Cardiac fibroblast (primary cell): Measurements from ENCODE around the gene RNPS1.

Source experiments
- DNase-seq, 2 donors: peaks; one replicate each; pipeline versions ENCODE4 v3.0.0 to v3.0.0-alpha.2; 2010; ENCODE audit warnings: low read depth in 2 of 2
- H3K4me3 ChIP-seq, 2 donors: replicated peaks in 1 of 2; 1 replicate in 1 of 2; 2 replicates in 1 of 2; pipeline ENCODE4 v1.5.1; 2011; ENCODE audit warnings: low read depth in 2 of 2, low read length in 2 of 2, mild to moderate bottlenecking in 2 of 2, moderate library complexity in 1 of 2
- CTCF ChIP-seq: IDR thresholded peaks from one replicate; pipeline ENCODE4 v1.5.1; 2011; ENCODE audit warnings: low read depth, mild to moderate bottlenecking, low read length, inconsistent platforms

Gene RNPS1

GRCh38 chr16:2223221-2223941 lies 44.5 kb downstream of the RNPS1 start, which contains the start of gene E4F1:
E4F1 (plus strand) TSS chr16:2223591; CDS start chr16:2223614, 23 bp downstream.
- TF ChIP-seq CTCF: no peak
- H3K4me3 ChIP-seq: peak within 1 kb of the TSS; percentile 90 to 93
- DNase-seq: peak; percentile 100

- no peak for TF ChIP-seq CTCF
- no peak overlapping the region for H3K4me3 ChIP-seq
Observed at GRCh38 chr16:2216330-2216729, 51.6 kb downstream of the RNPS1 start.

GRCh38 chr16:2214719-2214968 lies 53.3 kb downstream of the RNPS1 start, which contains the start of gene PGP:
PGP (minus strand) TSS chr16:2214840; CDS start chr16:2214777, 63 bp downstream.
- H3K4me3 ChIP-seq: peak within 1 kb of the TSS; percentile 69 to 76
- DNase-seq: no peak
- TF ChIP-seq CTCF: no peak

More at GRCh38 chr16:2216330-2216729, 51.6 kb downstream of the RNPS1 start:
- DNase-seq: no peak

GRCh38 chr16:2213817-2214718 lies 53.9 kb downstream of the RNPS1 start:
- TF ChIP-seq CTCF: no peak
- peak overlapping the region; percentile 52 to 76 for H3K4me3 ChIP-seq
- no peak for DNase-seq

- H3K4me3 ChIP-seq: peak overlapping the region; percentile 52 to 76
- no peak for DNase-seq
- no peak for TF ChIP-seq CTCF
Observed at GRCh38 chr16:2212362-2213324, 55.3 kb downstream of the RNPS1 start.

- DNase-seq: no peak
- H3K4me3 ChIP-seq: no peak overlapping the region
- TF ChIP-seq CTCF: no peak
Observed at GRCh38 chr16:2211923-2212347, 56.0 kb downstream of the RNPS1 start.
